ENCODE data around the gene AP5B1. TPM values are rescaled to one million over a fixed set of nuclear protein-coding genes. Genes with fewer than 3 reads are reported as not detected.
A peak's percentile ranks its signal among the peaks of the same experiment; 100 is the strongest.

Gene AP5B1
- total and polyA plus RNA-seq, 9 of the 15 experiments (the other 6 are each of a cell fraction or from before 2014, with no cell fraction given) = 0.51 to 24.2 (median 5.1) TPM

- TF ChIP-seq MCM3 (IDR thresholded peaks at IDR 0.05) (no peak), SP2 (IDR thresholded peaks at IDR 0.05; ENCODE audit: extremely low read depth, low read depth, low read length, poor library complexity, severe bottlenecking) (no peak), IRF1 (CRISPR knock-in tag; IDR thresholded peaks at IDR 0.05; ENCODE audit: borderline replicate concordance) (no peak), NBN (IDR thresholded peaks at IDR 0.05; ENCODE audit: low read depth) (no peak), ZBTB7A (IDR thresholded peaks at IDR 0.05; ENCODE audit: borderline replicate concordance, control insufficient read depth, low read depth, low read length) (peak; percentile 51; the same call in 1 of the 2 replicates), TCF15 (CRISPR knock-in tag; IDR thresholded peaks at IDR 0.05) (no peak), TRIM25 (IDR thresholded peaks at IDR 0.05; ENCODE audit: borderline replicate concordance) (no peak), DACH1 (IDR thresholded peaks at IDR 0.05; ENCODE audit: partially characterized antibody) (peak; percentile 39), PTTG1 (tag; IDR thresholded peaks at IDR 0.05; ENCODE audit: low read depth) (no peak), SMC3 (conservative IDR thresholded peaks at IDR 0.05; ENCODE audit: insufficient read depth, low read depth, low read length) (peak; percentile 94), ZNF384 (IDR thresholded peaks at IDR 0.05; ENCODE audit: low read depth, low read length) (peak; percentile 54; the same call in 1 of the 2 replicates), RBM14 (IDR thresholded peaks at IDR 0.05; ENCODE audit: borderline replicate concordance, insufficient read depth, low read depth, low read length) (no peak), ZNF830 (CRISPR knock-in tag; IDR thresholded peaks at IDR 0.05) (no peak), ZNF263 (CRISPR knock-in tag; IDR thresholded peaks at IDR 0.05; ENCODE audit: borderline replicate concordance) (peak; percentile 59; the same call in 1 of the 2 replicates), SRSF1 (IDR thresholded peaks at IDR 0.05; ENCODE audit: low read depth, low read length) (no peak), AFF4 (CRISPR knock-in tag; IDR thresholded peaks at IDR 0.05) (peak; percentile 94), ZEB2 (IDR thresholded peaks at IDR 0.05) (no peak), BHLHE40 (IDR thresholded peaks at IDR 0.05; ENCODE audit: low read length) (peak; percentile 62), NEUROD1 (IDR thresholded peaks at IDR 0.05; ENCODE audit: borderline replicate concordance, low read depth, low read length, partially characterized antibody) (peak; percentile 28), ZNF133 (CRISPR knock-in tag; IDR thresholded peaks at IDR 0.05) (no peak), TAL1 (IDR thresholded peaks at IDR 0.05) (no peak)
Measured at GRCh38 chr11:65817835-65818680, 37.3 kb upstream of the AP5B1 start (continued).
